IMR-90 (cell line): ENCODE measurements around the gene ZNF750.

Experiments used
- CEBPB ChIP-seq: IDR thresholded peaks from 2 replicates; pipeline ENCODE4 v1.6.1; 2012; ENCODE audit warnings: low read depth, low read length, improper control_type of control experiment
- CTCF ChIP-seq: conservative IDR thresholded peaks from 2 replicates; pipeline ENCODE4 v1.5.1; 2012; ENCODE audit warnings: mild to moderate bottlenecking, low read depth, low read length, improper control_type of control experiment
- ELK1 ChIP-seq: fragments of 150-350 bp; IDR thresholded peaks from 2 replicates; pipeline ENCODE4 v1.6.1; 2016; ENCODE audit warnings: low read depth, mild to moderate bottlenecking, low read length, moderate library complexity, borderline replicate concordance
- MAFK ChIP-seq: IDR thresholded peaks from 2 replicates; pipeline ENCODE4 v1.6.1; 2012; ENCODE audit warnings: low read depth, low read length, improper control_type of control experiment
- MAZ ChIP-seq: IDR thresholded peaks from 2 replicates; pipeline ENCODE4 v1.6.1; 2012; ENCODE audit warnings: low read depth, mild to moderate bottlenecking, low read length, improper control_type of control experiment, moderate library complexity, borderline replicate concordance
- NFE2L2 ChIP-seq: fragments of 150-350 bp; IDR thresholded peaks from 2 replicates; pipeline ENCODE4 v1.6.1; 2016; ENCODE audit warnings: low read depth, mild to moderate bottlenecking, low read length
- POLR2A ChIP-seq: IDR thresholded peaks from 2 replicates; pipeline ENCODE4 v1.6.1; 2012; ENCODE audit warnings: mild to moderate bottlenecking, low read depth, low read length
- RAD21 ChIP-seq: IDR thresholded peaks from 2 replicates; pipeline ENCODE4 v1.6.1; 2012; ENCODE audit warnings: low read length, improper control_type of control experiment
- TF ChIP-seq, protein P1 (sequence below): fragments of 150-350 bp; IDR thresholded peaks from 2 replicates; pipeline ENCODE4 v1.6.1; 2017; ENCODE audit warnings: mild to moderate bottlenecking, antibody characterized with exemption, low read length, low read depth

- TF ChIP-seq CEBPB (no peak), POLR2A (no peak), CTCF (no peak), RAD21 (no peak), MAZ (no peak), ELK1 (no peak), NFE2L2 (no peak), MAFK (no peak)
- TF ChIP-seq, protein P1, sequence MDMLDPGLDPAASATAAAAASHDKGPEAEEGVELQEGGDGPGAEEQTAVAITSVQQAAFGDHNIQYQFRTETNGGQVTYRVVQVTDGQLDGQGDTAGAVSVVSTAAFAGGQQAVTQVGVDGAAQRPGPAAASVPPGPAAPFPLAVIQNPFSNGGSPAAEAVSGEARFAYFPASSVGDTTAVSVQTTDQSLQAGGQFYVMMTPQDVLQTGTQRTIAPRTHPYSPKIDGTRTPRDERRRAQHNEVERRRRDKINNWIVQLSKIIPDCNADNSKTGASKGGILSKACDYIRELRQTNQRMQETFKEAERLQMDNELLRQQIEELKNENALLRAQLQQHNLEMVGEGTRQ = no peak
These were observed 32.3 kb downstream of the ZNF750 start for GRCh38 chr17:82807562-82807961.
